OCI-LY7 (cell line): ENCODE results near the gene MACROD2.

ENCODE experiments used
- CTCF ChIP-seq: fragments of 200-600 bp; sonication (generic); conservative IDR thresholded peaks from 2 replicates; pipeline ENCODE4 v1.5.1; 2014; ENCODE audit warnings: mild to moderate bottlenecking, antibody characterized with exemption, low read length, moderate library complexity, mixed read lengths
- EZH2phosphoT487 ChIP-seq: fragments of 200-600 bp; sonication (generic); IDR thresholded peaks from 2 replicates; pipeline ENCODE4 v1.6.1; 2018; ENCODE audit warnings: low read depth, borderline replicate concordance, mild to moderate bottlenecking, mixed run types, antibody characterized with exemption, low read length, moderate library complexity, mixed read lengths

DNA sequence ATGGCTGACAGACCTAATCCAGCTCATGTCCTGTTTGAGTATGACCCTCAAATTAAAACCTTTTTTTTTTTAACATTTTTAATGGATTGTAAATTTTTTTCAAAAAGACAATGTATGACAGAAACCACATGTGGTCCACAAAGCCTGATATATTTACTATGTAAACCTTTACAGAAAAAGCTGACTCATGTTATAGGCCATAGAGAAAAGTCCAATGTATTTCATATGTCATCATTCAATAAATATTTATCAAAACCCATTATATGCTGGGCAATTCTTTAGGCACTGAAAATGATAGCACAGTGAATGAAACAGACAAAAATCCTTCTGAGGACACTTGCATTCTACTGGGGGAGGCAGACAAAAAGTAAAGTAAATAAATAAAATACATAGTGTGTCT, 1168.3 kb downstream of the MACROD2 start:
- TF ChIP-seq CTCF (no peak), EZH2phosphoT487 (no peak)
